Astrocyte of the hippocampus (primary cell): ENCODE measurements around the gene PKDREJ.
"Not testable (repeated sequence)": the region's sequence is repeated elsewhere in the genome, so short reads cannot be mapped to it uniquely, and the experiment has no call there.

Experiments
- DNase-seq: peaks from one replicate; pipeline ENCODE4 v3.0.0; 2011; ENCODE audit warnings: low read depth, low spot score

Gene PKDREJ

GRCh38 chr22:46264520-46264919, 1.4 kb upstream of the PKDREJ start:
- not testable (repeated sequence) for DNase-seq

GRCh38 chr22:46262449-46263215, 511 bp downstream of the PKDREJ start:
- peak; percentile 62 for DNase-seq

DNA sequence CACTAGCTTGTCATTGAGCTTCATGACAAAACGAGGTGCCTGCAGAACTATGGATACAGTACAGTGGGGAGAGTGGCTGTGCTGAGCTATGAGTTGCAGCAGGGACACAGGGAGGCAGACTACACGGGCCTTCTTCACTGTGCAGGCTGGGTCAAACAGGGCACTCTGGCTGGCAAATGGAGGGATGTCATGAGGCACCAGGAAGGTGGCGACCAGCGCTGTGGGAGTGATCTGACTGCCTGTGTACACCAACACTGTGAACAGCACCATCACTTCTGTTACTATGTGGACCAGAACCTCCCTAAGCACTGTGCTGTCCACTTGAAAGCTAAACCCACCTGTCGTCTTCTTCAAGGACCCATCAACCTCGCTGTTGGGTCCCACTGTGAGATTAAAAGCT, 3.1 kb downstream of the PKDREJ start:
- DNase-seq: no peak

DNA sequence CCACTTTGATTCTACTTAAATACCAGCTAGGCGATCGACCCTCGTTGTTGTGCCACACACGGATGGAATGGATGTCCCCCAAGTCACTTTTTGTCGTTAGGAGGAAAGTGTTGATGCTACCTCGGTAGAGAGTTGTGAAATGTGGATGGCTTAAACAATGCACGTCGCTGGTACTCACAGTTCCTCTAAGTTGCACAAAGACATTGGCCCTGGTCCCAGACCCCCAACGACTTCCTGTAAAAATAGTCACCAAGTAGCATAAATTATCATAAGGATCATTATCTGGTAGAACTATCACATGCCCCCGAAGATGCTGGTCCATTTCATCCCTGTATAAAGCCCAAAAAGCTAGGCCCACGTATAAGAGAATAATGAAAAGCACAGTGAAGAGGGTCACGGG, 3.8 kb downstream of the PKDREJ start:
- DNase-seq: no peak

DNA sequence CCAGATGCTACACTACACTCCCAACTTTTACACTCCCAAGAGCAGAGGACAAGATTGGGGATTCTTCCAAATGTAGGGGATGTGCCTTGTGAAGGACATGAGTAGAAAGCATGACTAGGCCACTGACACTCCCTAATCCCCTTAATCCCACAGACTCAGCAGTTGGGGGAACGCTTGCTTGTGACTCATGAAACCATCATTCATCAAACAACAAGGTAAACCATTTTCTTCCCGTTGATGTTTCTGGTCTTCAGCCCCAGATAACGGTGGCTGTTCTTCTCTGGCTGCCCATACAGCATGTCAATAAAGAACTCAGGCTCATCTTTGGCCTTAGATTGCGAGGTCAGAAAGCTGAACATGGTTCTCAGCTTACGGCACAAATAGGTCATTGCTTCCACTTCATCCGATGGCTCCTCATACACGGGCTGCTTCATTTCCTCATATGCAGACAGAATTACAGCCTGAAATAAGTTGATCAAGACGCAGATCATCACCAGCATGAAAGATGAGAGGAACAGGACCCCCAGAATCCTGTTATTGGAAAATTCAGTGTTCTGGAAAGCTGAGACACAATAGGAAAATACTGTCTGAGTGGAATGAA, 6.7 kb downstream of the PKDREJ start:
- no peak for DNase-seq

DNA sequence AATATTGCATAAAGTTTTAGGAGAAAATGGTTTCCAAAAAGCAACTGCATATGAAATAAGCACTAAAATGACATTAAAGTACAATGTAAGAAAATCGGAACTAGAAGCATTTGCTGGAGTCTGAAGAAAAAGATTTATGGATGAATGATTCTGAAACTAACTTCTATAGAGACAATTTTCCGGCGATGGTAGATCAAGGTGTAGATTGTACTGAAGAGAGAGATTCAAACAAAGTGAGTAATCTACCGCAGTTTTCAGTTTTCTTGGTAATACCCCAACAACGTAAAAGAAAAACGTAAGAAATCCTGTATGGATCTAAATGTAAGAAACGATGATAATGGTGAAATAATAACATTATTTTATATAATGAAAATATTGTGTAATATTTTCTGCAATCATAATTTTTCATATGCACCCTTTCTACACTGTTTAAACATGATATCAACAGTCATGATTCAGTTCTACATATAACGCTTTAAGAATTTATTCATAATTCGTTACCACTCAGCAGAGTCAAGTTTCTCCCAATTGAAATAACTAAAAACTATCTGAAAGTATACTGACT, 11.2 kb downstream of the PKDREJ start:
- no peak for DNase-seq

- no peak for DNase-seq
These were observed 11.9 kb downstream of the PKDREJ start for GRCh38 chr22:46251266-46251665.

DNA sequence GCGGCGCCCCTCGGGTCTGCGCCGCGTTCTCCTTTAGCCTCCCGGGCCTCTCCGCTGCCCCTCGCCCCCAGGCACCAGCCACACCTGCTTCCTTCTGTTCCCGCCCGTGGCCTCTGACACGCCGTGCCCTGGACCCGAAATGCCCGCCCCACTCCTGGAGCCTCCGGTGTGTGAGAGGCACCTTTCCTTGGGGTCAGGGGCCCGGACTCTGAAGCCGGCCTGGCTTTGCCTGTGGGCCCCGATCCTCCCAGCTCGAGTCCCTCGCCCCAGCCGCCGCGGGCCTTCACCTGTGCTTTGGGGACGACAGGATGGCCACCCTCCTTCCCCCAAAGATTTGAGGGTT, 12.4 kb downstream of the PKDREJ start:
- no peak for DNase-seq

GRCh38 chr22:46250035-46250782, 12.9 kb downstream of the PKDREJ start, which contains the start of gene CDPF1:
TSS of gene CDPF1 (minus strand) at chr22:46250293. CDS start at chr22:46248284, 2,009 bp downstream.
- DNase-seq: peak; percentile 94

GRCh38 chr22:46247443-46247975, 15.6 kb downstream of the PKDREJ start:
- no peak for DNase-seq

DNA sequence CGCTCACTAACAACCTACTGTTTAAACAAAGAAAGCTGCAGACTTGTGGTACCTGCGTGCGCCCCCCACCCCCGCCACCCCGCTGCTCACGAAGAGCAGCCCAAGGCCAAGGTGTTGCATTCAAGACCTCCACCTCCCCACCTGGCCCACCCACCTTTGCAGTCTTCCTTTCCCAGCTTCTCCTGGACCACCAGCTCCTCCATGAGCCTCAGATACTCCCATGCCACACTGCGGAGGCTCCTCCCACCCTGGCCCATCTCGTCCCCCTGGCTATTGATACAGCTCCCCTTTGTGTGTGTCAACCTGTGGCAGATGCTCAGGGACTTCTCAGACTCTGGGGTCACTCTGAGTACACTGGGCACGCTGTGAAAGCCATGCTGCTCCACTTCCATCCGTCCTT, 17.0 kb downstream of the PKDREJ start:
- DNase-seq: no peak

DNA sequence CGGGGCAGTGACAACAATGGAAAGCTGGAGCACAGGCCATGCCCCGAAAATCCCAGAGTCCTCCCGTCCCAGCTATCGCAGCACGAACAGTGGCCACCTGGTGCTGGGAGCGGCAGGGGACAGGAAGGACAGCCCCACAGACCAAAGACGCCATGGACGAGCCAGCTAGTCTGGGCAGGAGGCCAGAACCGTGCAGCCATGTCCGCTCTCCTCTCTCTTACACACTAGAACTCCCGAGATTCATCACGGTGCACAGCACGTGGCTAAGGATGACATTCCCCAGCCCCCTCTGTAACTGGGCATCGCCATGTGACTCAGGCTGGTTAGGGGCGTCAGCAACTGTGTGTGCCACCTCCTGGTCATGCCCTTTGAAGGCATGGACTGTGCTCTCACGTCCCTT, 17.6 kb downstream of the PKDREJ start:
- DNase-seq: peak; percentile 26

- DNase-seq: no peak
These were observed 18.4 kb downstream of the PKDREJ start for GRCh38 chr22:46244771-46245170.

- DNase-seq: no peak
These were observed 21.1 kb downstream of the PKDREJ start for GRCh38 chr22:46242076-46242475.

DNA sequence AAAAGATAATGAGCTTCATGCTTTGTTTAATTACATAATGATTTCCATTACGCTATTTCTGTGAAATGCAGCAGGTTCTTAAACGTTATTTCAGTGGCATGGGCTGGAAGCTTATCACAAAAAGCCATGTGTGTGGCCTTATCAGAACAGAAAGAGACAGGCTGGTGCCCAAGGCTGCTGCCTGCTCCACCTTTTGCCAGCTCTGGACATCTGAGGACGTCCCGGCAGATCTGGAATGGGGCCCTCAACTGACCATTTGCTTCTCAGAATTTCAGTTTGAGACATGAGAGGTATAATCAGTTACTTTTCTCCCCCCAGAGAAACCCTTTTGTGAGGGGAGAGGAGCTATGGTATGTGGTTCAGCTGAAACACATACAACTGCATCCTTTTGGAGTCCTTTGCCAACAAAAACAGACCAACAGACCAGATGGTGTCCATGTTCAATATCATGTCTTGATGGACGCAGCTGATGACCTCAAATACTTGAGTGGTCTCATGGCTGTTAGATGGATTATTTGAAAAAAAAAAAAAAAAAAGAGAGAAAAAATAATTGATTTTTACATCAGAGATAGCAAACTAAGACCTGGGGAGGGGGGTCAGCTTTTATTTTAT, 21.6 kb downstream of the PKDREJ start:
- no peak for DNase-seq

- DNase-seq: no peak
These were observed 22.2 kb downstream of the PKDREJ start for GRCh38 chr22:46240907-46241306.

GRCh38 chr22:46240506-46240905, 22.6 kb downstream of the PKDREJ start:
- DNase-seq: no peak

GRCh38 chr22:46240073-46240472, 23.1 kb downstream of the PKDREJ start:
- DNase-seq: no peak

- no peak for DNase-seq
These were observed 23.7 kb downstream of the PKDREJ start for GRCh38 chr22:46239261-46240048.

GRCh38 chr22:46238541-46238940, 24.6 kb downstream of the PKDREJ start:
- DNase-seq: no peak
